Left renal cortex interstitium (tissue), 4 donors: Measurements from ENCODE around the gene INPP5D. TPM values are rescaled to one million over a fixed set of nuclear protein-coding genes. Genes with fewer than 3 reads are reported as not detected.
A peak's percentile ranks its signal among the peaks of the same experiment; 100 is the strongest.
"Not testable (repeated sequence)": the region's sequence is repeated elsewhere in the genome, so short reads cannot be mapped to it uniquely, and the experiment has no call there.

Experiments used
- DNase-seq, 4 donors: peaks; one replicate each; pipeline ENCODE4 v3.0.0-alpha.2; 2013; ENCODE audit warnings: low read depth in 4 of 4, low spot score in 2 of 4, missing footprints in 1 of 4
- polyA plus RNA-seq, 4 donors: library from polyadenylated mRNA; unstranded; fragments of 120-200 nt; gene quantifications; one replicate each; pipeline ENCODE4 v1.2.1, GENCODE V29; 2013; ENCODE audit not compliant: insufficient read length in 4 of 4

Gene INPP5D
- polyA plus RNA-seq, 4 donors = 6.1 to 8.7 (median 7.6) TPM

DNA sequence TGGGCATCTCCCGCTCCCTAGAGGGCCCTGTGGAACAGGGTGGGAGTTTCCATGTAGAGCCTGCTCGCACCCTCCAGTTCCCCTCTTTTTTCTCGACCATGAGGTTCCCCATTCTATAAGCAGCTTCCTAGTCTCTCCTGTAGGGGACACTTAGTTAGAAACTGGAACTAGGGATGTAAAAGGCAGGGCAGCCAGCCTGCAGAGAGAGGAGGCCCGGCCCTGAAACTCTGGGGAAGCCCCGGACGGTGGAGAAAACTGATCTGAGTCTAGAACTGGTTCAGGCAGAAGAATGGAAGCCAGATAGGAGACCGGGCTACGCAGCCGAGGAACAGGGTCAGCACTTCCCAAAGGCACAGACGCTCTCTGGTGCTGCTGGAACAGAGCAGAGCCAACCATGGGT lies 139.7 kb downstream of the INPP5D start:
- DNase-seq = no peak

DNA sequence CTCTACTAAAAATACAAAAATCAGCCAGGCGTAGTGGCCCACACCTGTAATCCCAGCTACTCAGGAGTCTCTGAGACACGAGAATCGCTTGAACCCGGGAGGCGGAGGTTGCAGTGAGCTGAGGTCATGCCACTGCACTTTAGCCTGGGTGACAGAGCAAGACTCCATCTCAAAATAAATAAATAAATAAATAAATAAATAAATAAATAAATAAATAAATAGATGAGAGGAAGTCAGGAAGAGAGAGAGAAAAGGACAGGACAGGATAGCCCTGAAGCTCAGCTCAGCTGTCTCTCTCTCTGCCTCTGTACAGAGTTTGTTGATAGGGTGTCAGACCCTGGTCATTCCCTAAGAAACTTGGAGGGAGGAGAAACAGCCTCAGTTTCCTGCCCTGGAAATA lies 140.6 kb downstream of the INPP5D start:
- DNase-seq = not testable (repeated sequence)

DNA sequence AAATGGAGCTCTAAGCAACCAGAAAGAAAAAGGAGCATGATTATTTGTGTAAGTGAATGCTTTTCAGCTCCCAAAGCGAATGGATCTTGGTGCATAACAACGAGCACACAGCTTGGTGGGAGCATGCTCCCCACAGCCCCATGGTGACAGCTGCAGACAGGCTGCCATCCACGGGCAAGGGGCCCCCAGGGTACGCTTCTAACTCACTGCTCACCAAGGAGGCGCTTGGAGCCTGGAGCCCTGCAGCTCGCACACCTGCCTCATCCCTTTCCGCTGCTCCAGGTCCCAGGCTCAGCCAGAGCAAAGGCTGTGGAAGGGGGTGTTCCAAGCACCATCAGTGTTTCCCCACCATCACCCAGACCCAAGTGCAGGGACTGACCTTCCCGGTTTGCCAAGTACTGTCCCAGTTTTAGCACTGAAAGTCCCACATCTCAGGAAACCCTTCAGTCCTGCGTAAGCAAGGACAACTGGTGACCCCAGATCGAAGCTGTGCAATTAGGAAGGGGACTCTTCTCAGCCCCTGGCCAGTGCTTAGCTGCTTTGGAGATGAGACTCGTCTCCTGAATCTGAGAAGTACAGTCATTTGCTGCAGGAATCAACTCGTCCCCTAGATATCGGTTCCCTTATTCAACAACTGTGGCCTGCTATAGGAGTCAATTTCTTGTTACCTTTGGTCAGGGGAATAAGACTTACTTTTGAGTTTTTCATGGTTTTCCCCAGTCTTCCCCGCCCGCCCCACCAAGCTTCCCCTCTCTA lies 141.3 kb downstream of the INPP5D start:
- no peak for DNase-seq

DNA sequence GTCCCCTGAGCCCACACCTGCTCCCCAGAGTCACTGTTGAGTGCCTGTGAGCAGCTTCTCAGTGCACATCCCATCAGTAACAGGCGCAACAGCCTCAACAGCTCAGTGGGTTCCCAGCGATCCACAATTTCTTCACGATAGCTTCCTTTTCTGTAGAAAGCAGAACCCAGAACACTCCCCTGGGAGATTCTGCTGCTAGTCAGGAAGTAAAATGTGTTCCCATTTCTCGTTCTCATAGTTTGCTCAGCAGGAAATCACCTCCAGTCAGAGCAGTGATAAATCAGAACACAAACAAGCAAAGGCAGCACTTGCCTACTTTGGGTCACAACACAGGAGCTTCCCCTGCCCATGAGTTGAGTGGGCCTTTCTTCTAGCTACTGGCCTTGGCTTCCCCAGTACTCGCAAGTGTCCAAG lies 142.4 kb downstream of the INPP5D start:
- DNase-seq = no peak

DNA sequence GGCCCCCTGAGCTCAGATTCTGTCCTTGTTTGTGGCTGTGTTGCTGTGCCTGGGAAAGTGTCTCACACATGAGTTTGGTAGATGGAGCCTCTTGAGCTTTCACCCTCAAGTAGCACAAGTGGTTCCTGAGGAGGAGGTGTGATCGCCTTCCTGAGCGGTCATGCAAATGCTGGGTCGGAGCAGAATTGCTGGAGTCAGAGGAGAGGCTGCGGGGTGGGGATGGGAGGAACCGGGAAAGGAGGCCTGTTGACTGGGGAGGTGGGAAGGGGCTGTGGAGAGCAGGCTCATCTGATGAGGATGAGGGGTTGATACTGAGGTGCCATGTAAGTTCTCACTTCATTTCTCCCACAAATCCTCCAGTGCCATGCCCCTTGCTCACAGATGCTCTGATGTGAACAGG lies 142.9 kb downstream of the INPP5D start:
- no peak for DNase-seq

- no peak for DNase-seq
Observed at GRCh38 chr2:233204286-233204936, 144.3 kb downstream of the INPP5D start.

GRCh38 chr2:233208382-233209116 lies 148.4 kb downstream of the INPP5D start:
- no peak for DNase-seq

- DNase-seq = no peak
Observed at GRCh38 chr2:233209117-233209532, 149.0 kb downstream of the INPP5D start.

DNA sequence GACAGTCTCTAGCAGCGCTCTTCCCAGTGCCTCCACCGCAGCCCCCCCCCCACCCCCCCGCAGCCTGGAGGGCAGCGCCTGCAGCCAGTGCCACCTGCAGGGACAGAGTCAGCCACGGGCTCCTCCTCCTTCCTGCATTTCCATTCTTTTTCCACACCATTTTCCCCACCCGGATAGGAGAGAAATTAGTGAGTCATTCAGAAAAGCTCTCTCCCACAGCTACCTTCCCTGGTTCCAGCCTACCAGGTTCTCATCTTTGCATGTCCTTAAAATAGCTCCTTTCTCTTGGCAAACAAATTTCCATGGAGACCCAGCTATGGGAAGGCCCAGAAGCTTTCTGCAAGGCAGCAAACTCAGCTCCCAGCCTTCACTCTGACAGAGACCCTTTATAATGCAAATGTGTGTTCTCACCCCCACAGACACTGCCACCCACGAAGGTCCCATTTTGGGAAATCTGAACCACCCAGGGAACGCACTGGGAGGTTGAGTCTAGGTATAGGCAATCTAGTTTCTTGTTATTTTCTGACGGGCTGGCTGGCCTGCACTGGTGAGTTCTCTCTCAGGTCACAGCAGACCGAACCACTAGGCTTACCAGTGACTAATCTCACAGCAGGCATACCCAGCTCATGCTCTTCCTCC lies 149.5 kb downstream of the INPP5D start:
- no peak for DNase-seq

- no peak for DNase-seq
Observed at GRCh38 chr2:233210281-233210680, 150.1 kb downstream of the INPP5D start.

DNA sequence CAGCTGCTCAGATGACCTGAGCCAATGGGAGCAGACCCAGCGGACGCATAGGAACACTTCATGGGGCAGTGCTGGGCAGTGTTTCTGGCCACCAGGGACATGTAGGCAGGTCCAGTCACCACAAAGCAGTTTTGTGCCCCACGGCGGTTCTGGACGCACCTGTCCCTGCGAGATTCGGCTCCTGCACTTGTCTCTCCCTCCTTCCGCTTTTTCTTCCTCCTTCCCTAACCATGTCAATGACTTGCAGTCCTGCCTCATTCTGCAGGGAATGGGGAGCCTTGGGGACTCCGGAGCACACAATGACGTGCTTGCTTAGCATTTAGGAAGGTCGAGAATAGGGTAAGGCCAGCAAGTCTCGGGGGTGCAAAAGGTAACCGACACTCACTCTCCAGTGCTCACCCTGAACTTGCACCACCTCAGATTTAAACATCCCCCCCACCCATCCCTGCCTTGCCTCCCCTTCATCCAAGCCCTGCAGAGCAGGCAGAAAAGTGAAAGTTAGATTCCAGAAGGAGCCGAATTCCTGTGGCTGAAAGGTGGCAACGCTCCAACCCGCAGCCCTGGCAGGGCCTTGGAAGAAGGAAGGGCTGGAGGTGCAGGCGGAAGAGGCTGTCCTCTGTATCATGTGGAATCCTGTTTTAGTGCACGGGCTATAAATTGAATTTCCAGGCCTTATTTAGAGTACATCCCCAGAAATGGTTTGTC lies 150.9 kb downstream of the INPP5D start:
- DNase-seq = peak in 1 of 4 donors; percentile 5

DNA sequence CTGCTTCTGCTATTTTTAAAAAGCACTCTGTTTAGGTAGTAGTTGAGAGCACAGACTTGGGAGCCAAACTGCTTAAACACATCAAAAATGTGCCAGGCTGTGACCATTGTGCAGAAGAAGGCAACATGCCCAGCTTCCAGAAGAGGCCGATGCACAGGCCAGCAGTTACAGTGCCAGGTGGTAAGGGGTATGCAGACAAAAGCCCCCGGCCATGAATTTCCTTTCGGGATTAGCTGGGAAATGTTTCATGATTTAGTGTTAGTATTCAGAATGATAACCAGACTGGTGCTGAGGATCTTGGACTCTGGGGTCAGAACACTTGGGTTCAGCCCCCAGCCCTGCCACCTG lies 151.4 kb downstream of the INPP5D start:
- DNase-seq = no peak

DNA sequence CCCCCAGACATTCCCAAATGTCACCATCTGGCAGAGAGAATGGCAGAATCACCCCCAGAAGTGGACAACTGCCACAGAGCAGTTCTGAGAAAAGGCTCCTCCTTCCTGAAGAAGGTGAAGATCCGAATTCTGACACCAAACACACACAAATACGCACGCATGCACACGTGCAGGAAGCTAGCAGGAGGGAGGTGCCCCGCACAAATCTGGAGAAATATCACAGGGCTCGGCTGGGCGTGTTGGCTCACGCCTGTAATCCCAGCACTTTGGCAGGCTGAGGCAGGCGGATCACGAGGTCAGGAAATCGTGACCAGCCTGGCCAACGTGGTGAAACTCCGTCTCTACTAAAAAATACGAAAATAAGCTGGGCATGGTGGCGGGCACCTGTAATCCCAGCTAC lies 152.9 kb downstream of the INPP5D start:
- DNase-seq = no peak

GRCh38 chr2:233213975-233214374 lies 153.8 kb downstream of the INPP5D start:
- DNase-seq = no peak

DNA sequence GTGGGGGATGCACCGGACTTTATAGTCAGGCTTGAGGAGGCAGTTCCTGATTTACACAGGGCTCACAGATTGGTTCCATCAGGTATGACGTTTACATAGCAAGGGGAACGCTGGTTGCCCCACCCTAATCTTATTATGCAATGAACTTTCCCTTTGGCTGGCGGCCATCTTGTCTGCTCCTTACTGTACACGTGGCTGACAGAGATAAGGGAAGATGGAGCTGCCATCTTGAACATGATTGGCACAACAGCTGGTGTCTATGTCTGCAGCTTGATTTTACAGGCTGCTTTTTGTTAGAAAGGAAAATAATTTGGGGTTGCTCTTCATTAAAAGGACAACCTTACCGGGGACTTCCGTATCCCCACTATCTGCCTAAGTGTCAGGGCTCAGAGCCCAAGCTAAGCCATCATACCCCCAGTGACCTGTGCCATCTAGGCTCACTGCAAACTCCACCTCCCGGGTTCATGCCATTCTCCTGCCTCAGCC lies 157.8 kb downstream of the INPP5D start:
- no peak for DNase-seq

DNA sequence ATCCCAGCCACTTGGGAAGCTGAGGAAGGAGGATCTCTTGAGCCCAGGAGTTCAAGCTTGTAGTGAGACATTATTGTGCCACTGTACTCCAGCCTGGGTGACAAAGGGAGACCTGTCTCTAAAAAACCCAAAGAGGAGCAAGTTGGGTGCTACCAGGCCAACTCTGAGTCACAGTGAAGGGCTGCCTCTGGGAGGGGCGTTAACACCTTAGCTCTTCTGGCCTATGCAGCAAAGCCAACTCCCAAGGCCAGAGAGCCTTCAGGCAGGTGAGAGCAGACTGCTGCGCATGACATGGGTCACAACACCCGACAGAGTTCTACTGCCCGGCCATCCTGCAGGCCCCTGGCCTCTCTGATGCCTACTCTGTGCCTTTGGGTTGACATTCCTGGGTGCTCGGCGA lies 158.7 kb downstream of the INPP5D start:
- DNase-seq = no peak

GRCh38 chr2:233219848-233220247 lies 159.7 kb downstream of the INPP5D start:
- DNase-seq = no peak

GRCh38 chr2:233221378-233222063 lies 161.4 kb downstream of the INPP5D start:
- no peak for DNase-seq

DNA sequence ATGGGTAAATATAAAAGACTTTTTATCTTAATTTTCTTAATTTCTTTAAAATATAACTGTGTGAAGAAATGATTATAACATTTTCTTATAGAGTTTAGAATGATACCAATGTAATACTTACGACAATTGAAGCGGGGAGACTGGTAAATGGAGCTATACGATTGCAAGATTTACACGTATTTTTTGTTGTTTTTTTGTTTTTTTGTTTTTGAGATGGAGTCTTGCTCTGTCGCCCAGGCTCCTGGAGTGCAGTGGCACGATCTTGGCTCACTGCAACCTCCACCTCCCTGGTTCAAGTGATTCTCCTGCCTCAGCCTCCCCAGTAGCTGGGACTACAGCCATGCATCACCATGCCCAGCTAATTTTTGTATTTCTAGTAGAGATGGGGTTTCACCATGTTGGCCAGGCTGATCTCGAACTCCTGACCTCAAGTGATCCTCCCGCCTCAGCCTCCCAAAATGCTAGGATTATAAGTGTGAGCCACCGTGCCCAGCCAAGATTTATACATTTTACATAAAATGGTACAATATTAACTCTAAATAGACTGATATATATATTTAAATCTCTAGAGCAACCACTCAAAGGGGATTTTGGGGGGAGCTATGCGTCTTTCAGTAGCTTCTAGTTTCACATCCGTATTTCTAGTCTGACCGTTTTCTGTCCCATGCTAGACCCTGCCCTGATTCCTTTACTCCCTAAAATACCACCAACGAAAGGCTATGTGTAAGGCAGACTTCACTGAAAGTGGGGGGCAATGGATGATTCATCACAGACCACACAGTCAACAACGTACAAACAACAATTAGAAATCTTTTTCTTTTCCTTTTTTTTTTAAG lies 163.1 kb downstream of the INPP5D start:
- no peak for DNase-seq
